CD4-positive, alpha-beta T cell treated with Interleukin-2 at 100 ng/mL for 4 hours (primary cell): ENCODE data around the gene MS4A4A.
"Not testable (repeated sequence)": the region's sequence is repeated elsewhere in the genome, so short reads cannot be mapped to it uniquely, and the experiment has no call there.

Experiments
- DNase-seq: peaks from one replicate; pipeline ENCODE4 v3.0.0-alpha.2; 2020; ENCODE audit warnings: low spot score

Gene MS4A4A

DNA sequence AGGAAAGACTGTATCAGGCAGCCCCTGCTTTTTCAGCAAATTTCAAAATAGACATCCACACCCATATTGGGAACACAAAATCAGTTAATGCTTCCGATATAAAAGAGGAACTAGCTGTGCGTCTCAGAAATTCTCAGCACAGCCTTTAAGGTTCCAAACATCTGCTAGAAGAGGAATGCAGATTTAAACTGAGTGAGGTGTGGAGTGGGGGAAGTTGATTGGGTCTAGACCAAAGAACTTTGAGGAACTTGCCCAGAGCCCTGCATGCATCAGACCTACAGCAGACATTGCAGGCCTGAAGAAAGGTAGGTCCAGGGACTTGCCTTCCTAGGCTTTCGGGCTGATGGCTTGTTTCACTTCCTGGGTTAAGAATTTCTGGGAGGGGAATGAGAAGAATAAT, at the start of gene MS4A4A:
TSS of gene MS4A4A (plus strand) at position 255 of the 400 bp plus-strand sequence. CDS start at position 265, 10 bp downstream.
- no peak for DNase-seq

DNA sequence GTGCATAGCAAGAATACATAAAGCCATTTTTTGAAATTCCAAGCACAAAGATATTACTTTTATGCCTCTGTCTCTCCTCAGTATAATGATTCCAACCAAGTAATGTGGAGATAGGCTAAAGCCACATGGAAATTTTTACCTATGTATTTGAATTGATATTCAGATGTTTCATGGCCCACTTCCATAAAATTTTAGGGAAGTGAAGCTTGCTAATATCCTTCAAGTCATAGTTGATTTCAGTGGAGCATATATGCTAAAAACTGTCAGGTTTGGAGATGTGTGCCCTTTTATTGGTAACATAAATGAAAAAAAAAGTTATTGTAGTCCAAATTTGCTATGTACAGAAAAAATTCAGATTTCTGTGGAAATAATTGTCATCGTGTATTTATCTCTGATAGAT, 49.8 kb upstream of the MS4A4A start:
- no peak for DNase-seq

DNA sequence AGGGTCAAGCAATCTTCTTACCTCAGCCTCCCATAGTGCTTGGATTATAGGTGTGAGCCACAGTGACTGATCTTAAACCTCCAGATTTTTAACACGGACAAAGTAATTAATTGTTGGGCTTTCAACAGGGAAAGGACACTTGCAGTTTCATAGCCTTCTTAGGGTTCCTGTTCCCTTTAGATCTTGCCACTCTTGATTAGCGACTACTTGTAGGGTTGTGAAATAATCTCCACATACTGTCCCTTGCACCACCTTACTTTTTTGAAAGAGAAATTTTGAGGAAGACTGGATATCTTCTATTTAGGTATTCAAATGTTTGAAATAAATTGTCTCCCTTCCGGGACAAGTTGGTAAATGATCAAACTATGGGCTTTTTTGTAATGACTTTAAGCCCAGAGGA, 45.1 kb upstream of the MS4A4A start:
- no peak for DNase-seq

DNA sequence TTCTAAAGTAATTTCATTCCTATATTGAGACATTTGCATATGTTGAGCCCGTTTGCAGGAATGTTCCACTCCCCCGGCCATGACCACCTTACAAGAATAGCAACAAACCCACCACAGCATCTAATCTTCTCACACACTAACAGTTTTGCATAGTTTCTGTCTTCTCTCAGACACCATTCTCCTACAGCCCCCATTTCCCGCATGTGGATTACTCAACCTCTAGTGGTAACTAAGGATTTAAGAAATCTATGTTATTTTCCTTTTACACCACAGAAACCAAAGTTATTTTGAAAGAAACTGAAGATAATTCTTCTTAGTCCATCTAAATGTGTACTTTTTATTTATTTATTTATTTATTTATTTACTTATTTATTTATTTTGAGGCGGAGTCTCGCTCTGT, 39.8 kb upstream of the MS4A4A start:
- DNase-seq: no peak

DNA sequence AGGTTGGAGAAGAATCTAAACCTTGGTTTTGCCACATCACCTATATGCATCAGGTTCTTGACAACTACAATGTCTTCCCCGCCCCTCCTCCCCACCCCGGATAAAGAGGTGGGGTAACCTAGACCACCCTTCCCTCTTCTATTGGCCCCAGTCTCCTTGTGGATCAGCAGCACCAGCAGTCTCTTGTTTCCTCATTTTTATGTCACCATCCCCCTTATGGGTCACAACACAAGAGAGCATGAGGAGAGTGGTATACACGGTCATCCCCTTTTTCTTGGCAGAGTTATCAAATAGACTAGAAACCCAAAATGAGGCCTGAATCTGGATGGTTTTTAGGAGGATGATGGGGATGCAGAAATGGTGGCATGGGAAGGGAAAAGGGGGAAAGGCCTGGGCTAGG, 38.7 kb upstream of the MS4A4A start:
- no peak for DNase-seq

DNA sequence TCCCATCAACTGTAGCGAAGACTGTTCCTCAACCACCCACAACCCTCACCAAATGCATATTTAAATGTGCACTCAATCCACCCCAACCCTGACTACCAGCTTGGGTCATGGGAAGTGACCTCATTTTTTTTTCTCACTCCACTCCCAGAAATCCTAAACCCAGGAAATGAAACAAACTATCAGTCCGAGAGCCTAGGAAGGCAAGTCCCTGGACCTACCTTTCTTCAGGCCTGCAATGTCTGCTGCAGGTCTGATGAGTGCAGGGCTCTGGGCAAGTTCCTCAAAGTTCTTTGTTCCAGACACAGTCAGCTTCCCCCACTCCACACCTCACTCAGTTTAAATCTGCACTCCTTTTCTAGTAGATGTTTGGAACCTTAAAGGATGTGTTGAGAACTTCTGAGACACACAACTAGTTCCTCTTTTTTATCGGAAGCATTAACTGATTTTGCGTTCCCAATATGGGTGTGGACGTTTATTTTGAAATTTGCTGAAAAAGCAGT, 37.7 kb upstream of the MS4A4A start, which contains the start of gene MS4A4E:
TSS of gene MS4A4E (minus strand) at position 398 of the 500 bp plus-strand sequence. CDS start 13,082 bp downstream, outside the sequence.
- DNase-seq: no peak

DNA sequence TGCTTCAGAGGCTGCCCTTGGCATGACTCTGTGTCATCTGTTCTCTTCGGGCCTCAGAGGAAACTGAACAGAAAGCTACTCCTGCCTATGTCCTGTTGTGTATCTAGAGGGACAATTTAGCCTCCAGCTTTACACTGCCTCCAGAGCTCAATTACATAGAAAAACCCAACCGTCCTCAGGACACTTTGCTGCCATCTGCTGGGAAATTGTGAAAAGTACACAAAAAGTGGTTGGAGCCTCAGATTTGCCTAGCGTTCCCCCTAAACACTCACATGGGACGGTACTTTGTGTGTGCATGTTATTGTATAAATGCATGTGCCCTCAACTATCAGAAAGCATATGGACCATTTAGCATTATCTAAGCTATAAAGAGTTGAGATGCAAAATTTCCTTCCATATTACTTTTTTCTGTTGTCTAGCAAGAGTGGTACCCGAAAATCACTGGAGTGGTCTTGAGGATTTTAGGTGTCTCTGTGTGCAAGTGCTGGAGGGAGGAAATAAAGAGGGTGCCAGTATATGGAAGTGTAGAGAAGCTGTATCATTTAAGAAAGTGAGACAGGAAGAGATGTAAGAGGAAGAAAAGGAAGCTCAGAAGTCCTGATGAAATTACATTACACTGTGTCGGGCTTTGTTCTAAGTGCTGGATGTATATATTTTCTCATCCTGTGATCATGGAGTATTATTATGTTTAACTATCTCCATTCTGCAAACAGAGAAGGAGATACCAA, 28.8 kb upstream of the MS4A4A start:
- DNase-seq: peak; percentile 18

DNA sequence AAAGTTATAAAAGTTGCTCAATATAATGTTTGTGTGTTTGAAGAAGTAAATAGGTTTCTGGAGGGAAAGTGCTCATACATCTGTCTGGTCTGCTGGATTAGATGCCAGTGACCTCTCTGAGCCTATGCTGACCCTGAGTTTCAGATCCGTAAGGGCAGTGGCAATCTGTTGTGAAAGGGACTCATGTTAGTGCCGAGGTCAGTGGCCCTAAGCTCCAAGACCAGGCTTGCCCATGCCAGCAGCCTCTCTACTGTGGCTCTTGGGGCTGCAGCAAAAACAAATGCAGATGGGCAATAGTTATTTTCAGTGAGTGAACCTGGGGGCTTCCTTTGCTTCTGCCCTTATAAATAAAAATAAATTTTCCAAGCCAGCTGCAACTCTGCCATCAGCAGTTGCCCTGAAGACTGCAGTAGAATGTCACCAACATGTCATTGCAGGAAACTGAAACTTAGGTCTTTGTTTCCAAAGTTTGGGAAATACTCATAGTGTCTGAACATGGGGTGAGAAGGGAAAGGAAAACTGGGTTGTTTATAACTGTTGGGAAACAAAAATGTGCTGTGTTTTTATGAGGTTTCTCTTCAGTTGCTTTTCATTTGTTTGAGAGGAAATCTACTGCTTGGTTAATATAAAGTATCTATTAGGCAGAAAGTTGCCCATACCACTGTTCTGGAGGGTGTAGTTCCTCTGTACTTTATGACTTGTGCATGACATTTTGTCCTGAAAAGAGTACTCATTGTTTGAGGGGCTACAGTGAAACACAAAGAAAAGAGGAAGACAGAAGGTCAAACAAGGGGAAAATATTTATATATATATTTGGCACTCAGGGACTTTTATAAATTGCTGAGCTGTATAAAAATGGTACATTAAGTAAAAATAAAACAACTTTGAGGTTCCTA, 28.0 kb upstream of the MS4A4A start:
- no peak for DNase-seq

DNA sequence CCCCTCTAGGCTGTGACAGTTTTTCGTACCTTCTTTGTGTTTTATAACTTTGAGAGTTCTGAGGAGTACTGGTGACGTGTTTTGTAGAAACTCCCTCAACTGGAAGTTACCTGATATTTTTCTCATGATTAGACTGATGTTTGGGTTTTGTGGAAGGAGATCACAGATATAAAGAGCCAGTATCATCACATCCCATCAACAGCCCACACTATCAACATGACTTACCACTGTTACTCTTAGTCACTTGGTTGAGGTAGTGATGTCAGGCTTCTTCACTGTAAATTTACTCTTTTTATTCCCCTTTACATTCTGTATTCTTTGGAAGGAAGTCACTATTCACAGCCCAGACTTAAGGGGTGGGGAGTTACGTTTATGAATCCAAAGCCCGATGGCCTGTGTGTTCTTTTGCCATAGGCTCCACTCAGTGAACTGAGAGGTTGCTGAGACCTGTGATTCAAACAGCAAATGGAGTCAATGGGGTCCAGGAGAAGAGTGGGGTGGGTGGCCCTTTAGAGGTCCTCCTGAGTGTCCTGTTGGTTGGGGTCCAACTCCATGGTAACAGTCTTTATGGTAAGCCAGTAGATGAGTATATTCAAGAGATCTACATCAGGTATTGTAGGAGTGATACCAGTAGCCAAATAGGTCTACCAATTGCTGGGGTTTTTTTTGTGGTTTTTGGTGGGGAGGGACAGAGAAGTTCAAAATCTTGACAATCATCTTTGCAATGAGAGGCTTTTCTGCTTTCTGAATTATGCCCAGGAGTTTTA, 22.3 kb upstream of the MS4A4A start:
- no peak for DNase-seq

DNA sequence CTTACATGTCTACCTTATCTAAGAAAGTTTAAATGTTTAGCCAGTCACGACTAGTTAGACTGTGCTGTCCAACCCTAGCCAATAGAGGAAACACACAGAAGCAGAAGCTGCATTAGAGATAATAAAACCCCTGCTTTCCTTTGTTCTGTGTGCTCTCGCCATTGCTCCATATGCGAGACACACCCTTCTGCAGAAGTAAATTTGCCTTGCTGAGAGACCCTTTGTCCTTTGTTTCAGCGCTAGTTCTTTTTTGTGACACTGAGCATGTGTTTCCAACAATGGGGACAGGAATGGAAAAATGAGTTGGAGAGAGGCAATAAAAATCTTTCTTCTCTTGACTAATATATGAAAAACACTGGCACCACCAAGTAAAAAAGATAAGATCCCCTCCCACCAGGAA, 19.5 kb upstream of the MS4A4A start:
- no peak for DNase-seq

DNA sequence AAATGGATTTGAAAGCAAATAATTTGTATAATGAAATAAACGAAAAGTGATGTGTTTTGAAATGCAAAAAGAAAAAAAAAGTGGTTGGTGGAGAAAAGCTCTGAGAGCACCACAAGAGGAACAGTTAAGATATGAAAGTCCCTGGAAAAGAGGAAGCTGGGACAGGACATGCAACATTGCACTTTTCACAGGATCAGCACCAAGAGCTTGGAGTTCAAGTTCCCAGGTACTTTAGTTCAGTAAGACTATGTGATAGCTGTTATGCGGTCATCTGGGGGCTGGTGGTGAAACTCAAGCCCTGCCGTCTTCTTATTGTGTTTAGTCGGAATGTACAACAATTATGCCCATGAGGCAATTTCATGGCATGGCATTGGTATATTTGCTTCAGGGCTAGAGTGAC, 17.1 kb upstream of the MS4A4A start:
- no peak for DNase-seq

DNA sequence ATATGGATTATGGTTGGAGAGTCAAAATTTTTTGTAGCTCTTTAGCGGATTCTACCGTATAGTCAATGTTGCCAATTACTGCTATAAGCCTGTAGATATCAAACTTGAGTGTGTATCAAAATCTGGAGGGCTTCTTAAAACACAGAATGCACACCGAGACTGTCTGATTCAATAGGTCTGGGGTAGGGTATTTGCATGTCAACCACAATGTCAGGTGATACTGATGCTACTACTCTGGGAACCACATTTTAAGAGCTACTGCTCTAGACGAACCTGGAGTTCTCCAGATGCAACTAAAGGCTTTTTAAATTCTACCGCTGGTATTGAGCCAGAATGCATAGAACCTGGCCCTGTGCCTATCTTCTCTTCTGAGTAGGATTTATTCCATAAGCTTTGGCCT, 15.8 kb upstream of the MS4A4A start:
- DNase-seq: no peak

DNA sequence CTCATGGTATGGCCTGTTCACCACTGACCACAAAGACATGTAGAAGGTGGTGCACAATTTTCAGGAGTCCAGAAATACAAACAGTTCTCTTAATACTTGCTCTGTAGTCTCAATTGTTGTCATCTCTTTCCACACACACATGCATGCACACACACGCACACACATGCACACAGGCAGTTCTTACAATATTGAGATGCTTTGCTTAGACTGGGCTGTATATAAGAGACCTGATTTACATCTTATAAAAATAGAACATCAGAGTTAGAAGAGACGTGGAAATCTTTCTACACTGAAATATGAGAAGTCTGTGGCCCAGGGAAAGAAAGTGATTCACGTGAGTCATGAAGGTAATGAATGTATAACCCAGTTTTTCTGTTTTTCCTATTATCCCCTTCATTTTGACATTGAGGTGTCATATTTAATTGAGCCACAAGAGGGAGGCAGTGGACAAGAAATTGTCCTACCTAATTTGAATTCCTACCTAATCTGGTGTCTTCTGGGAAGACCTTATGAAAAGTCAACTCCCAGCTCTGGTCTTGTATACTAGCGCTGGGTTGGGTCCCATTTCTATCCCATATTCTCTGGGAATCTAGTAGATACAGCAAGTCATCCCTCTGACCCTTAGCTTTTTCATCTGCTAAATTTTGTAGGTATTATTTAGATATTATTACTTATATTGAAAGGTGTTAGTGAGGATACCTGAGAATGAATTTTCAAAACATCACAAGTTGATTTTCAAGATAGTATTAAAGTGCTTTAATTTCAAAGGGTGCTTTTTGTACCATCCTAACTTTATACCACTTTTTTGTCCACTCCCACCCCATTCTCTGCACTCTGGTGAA, 14.9 kb upstream of the MS4A4A start:
- DNase-seq: peak; percentile 48

DNA sequence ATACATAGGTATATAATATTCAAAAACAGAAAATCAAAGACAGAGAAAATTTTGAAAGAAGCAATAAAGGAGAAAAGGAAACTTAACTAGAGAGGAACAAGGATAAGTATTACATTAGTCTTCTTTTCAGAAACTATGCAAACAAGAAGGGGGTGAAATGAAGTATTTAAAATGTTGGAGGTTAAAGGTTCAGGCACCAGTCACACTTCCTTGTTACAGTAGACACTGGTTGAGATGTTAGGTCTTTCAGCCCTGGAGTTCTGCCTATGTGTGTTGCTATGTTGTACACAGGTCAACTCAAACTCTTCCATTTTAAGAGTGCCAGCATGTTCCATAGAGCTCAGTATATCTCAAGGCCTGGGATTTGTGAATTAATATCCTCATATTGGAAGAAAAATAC, 6.0 kb upstream of the MS4A4A start:
- no peak for DNase-seq

DNA sequence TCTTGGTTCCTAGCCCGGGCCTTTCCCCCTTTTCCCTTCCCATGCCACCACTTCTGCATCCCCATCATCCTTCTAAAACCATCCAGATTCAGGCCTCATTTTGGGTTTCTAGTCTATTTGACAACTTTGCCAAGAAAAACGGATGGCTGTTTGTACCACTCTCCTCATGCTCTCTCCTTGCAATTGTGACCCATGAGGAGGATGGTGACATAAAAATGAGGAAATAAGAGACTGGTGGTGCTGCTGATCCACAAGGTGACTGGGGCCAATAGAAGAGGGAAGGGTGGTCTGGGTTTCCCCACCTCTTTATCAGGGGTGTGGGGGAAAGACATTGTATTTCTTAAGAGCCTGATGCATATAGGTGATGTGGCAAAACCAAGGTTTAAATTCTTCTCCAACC, 1.0 kb downstream of the MS4A4A start:
- DNase-seq: no peak

DNA sequence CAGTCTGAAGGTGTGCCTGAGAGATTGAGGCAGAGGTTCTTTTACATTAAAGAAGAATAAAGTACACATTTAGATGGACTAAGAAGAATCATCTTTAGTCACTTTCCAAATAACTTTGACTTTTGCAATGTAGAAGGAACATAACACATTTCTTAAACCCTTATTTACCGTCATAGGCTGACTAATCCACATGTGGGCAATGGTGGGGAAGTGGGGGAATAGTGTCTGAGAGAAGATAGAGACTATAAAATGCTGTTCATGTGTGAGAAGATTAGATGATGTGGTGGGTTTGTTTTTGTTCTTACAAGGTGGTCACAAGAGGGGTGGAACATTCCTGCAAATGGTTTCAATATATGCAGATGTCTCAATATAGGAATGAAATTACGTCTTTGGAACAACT, 1.8 kb downstream of the MS4A4A start:
- DNase-seq: no peak

DNA sequence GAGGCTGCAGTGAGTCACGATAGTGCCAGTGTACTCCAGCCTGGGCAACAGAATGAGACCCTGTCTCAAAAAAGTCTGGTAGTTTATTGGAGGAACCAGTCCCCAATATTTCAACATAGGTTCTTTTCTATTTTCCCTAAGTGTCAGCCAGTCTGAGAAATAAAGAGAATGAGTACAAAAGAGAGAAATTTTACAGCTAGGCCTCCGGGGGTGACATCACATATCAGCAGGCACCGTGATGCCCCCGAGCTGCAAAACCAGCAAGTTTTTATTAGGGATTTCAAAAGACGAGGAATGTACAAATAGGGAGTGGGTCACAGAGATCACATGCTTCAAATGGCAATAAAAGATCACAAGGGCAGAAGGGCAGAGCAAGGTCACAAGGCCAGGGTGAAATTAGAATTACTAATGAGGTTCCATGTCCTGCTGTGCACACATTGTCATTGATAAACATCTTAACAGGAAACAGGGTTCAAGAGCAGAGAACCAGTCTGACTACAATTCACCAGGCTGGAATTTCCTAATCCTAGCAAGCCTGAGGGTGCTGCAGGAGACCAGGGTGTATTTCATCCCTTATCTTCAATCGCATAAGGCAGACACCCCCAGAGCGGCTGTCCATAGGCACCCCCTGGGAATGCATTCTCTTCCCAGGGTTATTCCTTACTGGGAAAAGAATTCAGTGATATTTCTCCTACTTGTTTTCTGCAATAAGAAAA, 5.1 kb downstream of the MS4A4A start:
- not testable (repeated sequence) for DNase-seq

DNA sequence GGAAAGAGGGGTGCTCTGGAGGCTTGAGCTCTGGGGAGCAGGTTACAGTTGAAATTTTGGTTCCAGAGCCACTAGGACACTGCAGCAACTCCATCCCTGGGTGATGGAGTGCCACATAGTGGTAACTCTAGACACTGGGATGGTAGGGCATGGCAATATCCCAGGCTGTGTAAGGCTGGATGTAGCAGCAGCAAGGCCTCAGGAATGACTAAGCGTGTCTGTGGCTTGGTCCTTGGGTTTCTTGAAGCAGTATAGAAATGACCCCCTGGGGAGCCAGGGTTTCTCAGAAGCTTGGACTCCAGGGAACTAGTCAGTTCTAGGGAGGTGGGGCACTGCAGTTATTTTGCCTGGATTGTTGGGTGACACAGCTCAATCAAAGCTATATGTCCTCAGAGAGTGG, 8.1 kb downstream of the MS4A4A start:
- no peak for DNase-seq

DNA sequence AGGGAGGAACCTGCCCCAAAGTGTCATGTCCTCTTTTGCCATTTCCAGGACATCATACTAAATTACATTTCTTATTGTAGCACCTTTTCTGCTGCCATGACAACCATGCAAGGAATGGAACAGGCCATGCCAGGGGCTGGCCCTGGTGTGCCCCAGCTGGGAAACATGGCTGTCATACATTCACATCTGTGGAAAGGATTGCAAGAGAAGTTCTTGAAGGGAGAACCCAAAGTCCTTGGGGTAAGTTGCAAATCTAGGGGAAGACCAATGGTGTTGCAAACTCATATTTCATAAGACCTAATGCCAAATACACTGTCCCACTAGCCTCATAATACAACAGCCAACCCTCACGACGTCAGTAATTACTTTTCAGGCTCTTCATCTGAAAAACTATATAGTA, 11.7 kb downstream of the MS4A4A start:
- no peak for DNase-seq

DNA sequence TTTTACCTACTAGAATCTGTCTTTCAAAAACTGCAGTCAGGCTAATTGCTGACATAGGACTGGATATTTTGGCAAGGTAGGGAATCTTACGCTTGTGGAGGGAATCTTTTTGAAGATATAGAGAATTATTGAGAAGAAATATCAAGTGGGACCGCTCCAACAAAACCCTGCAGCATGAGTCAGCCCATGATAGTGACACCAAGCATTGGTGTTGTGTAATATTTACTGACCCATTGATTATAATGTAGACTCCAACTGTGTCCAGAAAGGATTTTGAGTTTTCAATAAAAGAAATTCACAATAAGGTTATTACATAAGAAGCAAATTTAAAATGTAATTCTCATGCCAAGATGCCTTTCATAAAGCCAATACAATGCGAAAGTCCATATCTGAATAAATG, 20.7 kb downstream of the MS4A4A start:
- no peak for DNase-seq

DNA sequence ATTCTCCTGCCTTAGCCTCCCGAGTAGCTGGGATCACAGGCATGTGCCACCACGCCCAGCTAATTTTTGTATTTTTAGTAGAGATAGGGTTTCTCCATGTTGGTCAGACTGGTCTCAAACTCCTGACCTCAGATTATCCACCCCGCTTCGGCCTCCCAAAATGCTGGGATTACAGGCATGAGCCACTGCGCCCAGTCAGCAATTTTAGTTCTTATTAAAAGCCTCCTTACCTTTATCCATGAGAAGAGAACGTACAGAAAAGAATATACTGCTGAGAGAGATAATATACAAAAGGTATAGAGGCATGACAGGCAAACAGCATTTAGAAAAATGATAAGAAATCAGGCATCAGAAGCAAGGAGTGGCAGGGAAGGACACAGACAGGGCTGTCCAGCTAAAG, 21.4 kb downstream of the MS4A4A start:
- not testable (repeated sequence) for DNase-seq
